ENCODE data around the gene SCAMP5. TPM values are rescaled to one million over a fixed set of nuclear protein-coding genes. Genes with fewer than 3 reads are reported as not detected.

SCAMP5 gene
- total and polyA plus RNA-seq, 2 of the 13 experiments (the other 11 are each of a cell fraction or from before 2014, with no cell fraction given) = 34.3 to 49.0 TPM

DNA sequence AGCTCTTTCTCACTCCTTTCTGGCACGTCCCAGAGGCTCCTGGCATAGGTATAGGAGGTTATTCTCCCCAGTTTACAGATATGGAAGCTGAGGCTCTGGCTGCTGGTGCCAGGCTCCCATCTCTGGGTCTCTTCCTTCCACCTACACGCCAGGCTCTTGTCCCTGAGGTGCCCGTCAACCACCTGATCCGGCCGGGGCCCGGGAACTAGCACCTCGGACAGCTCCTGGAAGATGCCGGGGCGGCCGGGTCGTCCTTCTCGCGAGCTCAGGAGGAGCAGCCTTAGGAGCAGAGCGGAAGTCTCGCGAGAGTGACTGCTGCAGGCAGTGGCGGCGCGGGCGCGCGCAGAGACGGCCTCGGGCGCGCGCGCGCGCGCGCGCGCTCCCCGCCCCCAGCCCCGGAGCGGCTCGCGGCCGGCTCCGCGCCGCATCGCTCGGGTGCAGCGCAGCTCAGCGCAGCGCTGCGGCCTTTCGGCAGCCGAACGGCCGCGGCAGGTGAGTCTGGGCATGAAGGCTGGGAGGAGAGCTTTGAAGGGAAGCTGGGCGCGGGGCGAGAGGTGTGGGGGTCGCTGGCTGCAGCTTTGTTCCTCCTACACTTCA is at the start of gene SCAMP5 (continued):
- TF ChIP-seq PLSCR1 (CRISPR knock-in tag; IDR thresholded peaks at IDR 0.05; ENCODE audit: borderline replicate concordance) (no peak), MED1 (CRISPR knock-in tag; IDR thresholded peaks at IDR 0.05) (peak; percentile 61; the same call in 1 of the 2 replicates), XRCC5 (optimal IDR thresholded peaks at IDR 0.05; ENCODE audit: low read length) (peak; percentile 84), EP300 (IDR thresholded peaks at IDR 0.05; ENCODE audit: low read depth in 2 of 2, low read length in 2 of 2) (peak; percentile 18 to 27; a peak in 1 of 4 replicates), EP300 (CRISPR knock-in tag; IDR thresholded peaks at IDR 0.05; ENCODE audit: borderline replicate concordance) (no peak), ZFX (CRISPR knock-in tag; IDR thresholded peaks at IDR 0.05; ENCODE audit: low read depth) (peak; percentile 72; the same call in 1 of the 2 replicates), PPARG (CRISPR knock-in tag; conservative IDR thresholded peaks at IDR 0.05) (peak; percentile 63), HMG20B (CRISPR knock-in tag; conservative IDR thresholded peaks at IDR 0.05) (peak; percentile 75), ZFP1 (CRISPR knock-in tag; IDR thresholded peaks at IDR 0.05) (peak; percentile 45; the same call in 1 of the 2 replicates), CENPX (CRISPR knock-in tag; IDR thresholded peaks at IDR 0.05) (no peak), NFYB (CRISPR knock-in tag; IDR thresholded peaks at IDR 0.05) (0 out of 2 replicates have a peak, but pooled peaks have one; percentile 27), ZNF343 (CRISPR knock-in tag; IDR thresholded peaks at IDR 0.05) (no peak), ZNF44 (CRISPR knock-in tag; IDR thresholded peaks at IDR 0.05) (no peak), ZFP90 (CRISPR knock-in tag; IDR thresholded peaks at IDR 0.05; ENCODE audit: borderline replicate concordance) (peak; percentile 74; the same call in 1 of the 2 replicates), ZNF598 (CRISPR knock-in tag; IDR thresholded peaks at IDR 0.05; ENCODE audit: borderline replicate concordance) (no peak), FIP1L1 (IDR thresholded peaks at IDR 0.05; ENCODE audit: borderline replicate concordance, insufficient read depth, low read depth, low read length) (no peak)
- TF ChIP-seq, protein P1, sequence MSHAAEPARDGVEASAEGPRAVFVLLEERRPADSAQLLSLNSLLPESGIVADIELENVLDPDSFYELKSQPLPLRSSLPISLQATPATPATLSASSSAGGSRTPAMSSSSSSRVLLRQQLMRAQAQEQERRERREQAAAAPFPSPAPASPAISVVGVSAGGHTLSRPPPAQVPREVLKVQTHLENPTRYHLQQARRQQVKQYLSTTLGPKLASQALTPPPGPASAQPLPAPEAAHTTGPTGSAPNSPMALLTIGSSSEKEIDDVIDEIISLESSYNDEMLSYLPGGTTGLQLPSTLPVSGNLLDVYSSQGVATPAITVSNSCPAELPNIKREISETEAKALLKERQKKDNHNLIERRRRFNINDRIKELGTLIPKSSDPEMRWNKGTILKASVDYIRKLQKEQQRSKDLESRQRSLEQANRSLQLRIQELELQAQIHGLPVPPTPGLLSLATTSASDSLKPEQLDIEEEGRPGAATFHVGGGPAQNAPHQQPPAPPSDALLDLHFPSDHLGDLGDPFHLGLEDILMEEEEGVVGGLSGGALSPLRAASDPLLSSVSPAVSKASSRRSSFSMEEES (CRISPR knock-in tag; IDR thresholded peaks at IDR 0.05) = peak; percentile 86
- TF ChIP-seq, protein P2, sequence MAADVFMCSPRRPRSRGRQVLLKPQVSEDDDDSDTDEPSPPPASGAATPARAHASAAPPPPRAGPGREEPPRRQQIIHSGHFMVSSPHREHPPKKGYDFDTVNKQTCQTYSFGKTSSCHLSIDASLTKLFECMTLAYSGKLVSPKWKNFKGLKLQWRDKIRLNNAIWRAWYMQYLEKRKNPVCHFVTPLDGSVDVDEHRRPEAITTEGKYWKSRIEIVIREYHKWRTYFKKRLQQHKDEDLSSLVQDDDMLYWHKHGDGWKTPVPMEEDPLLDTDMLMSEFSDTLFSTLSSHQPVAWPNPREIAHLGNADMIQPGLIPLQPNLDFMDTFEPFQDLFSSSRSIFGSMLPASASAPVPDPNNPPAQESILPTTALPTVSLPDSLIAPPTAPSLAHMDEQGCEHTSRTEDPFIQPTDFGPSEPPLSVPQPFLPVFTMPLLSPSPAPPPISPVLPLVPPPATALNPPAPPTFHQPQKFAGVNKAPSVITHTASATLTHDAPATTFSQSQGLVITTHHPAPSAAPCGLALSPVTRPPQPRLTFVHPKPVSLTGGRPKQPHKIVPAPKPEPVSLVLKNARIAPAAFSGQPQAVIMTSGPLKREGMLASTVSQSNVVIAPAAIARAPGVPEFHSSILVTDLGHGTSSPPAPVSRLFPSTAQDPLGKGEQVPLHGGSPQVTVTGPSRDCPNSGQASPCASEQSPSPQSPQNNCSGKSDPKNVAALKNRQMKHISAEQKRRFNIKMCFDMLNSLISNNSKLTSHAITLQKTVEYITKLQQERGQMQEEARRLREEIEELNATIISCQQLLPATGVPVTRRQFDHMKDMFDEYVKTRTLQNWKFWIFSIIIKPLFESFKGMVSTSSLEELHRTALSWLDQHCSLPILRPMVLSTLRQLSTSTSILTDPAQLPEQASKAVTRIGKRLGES (CRISPR knock-in tag; IDR thresholded peaks at IDR 0.05; ENCODE audit: borderline replicate concordance) = peak; percentile 78; the same call in 1 of the 2 replicates
- TF ChIP-seq, protein P3, sequence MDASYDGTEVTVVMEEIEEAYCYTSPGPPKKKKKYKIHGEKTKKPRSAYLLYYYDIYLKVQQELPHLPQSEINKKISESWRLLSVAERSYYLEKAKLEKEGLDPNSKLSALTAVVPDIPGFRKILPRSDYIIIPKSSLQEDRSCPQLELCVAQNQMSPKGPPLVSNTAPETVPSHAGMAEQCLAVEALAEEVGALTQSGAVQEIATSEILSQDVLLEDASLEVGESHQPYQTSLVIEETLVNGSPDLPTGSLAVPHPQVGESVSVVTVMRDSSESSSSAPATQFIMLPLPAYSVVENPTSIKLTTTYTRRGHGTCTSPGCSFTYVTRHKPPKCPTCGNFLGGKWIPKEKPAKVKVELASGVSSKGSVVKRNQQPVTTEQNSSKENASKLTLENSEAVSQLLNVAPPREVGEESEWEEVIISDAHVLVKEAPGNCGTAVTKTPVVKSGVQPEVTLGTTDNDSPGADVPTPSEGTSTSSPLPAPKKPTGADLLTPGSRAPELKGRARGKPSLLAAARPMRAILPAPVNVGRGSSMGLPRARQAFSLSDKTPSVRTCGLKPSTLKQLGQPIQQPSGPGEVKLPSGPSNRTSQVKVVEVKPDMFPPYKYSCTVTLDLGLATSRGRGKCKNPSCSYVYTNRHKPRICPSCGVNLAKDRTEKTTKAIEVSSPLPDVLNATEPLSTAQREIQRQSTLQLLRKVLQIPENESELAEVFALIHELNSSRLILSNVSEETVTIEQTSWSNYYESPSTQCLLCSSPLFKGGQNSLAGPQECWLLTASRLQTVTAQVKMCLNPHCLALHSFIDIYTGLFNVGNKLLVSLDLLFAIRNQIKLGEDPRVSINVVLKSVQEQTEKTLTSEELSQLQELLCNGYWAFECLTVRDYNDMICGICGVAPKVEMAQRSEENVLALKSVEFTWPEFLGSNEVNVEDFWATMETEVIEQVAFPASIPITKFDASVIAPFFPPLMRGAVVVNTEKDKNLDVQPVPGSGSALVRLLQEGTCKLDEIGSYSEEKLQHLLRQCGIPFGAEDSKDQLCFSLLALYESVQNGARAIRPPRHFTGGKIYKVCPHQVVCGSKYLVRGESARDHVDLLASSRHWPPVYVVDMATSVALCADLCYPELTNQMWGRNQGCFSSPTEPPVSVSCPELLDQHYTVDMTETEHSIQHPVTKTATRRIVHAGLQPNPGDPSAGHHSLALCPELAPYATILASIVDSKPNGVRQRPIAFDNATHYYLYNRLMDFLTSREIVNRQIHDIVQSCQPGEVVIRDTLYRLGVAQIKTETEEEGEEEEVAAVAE (CRISPR knock-in tag; IDR thresholded peaks at IDR 0.05; ENCODE audit: borderline replicate concordance) = peak; percentile 85
- TF ChIP-seq, protein P4, sequence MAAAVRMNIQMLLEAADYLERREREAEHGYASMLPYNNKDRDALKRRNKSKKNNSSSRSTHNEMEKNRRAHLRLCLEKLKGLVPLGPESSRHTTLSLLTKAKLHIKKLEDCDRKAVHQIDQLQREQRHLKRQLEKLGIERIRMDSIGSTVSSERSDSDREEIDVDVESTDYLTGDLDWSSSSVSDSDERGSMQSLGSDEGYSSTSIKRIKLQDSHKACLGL (CRISPR knock-in tag; IDR thresholded peaks at IDR 0.05) = peak; percentile 83; the same call in 1 of the 2 replicates

Data from HepG2 (cell line).